IMR-90 (cell line): ENCODE measurements around the gene ZNF451.

Experiments
- CEBPB ChIP-seq: IDR thresholded peaks from 2 replicates; pipeline ENCODE4 v1.6.1; 2012; ENCODE audit warnings: low read depth, low read length, improper control_type of control experiment
- CTCF ChIP-seq: conservative IDR thresholded peaks from 2 replicates; pipeline ENCODE4 v1.5.1; 2012; ENCODE audit warnings: mild to moderate bottlenecking, low read depth, low read length, improper control_type of control experiment
- ELK1 ChIP-seq: fragments of 150-350 bp; IDR thresholded peaks from 2 replicates; pipeline ENCODE4 v1.6.1; 2016; ENCODE audit warnings: low read depth, mild to moderate bottlenecking, low read length, moderate library complexity, borderline replicate concordance
- MAZ ChIP-seq: IDR thresholded peaks from 2 replicates; pipeline ENCODE4 v1.6.1; 2012; ENCODE audit warnings: low read depth, mild to moderate bottlenecking, low read length, improper control_type of control experiment, moderate library complexity, borderline replicate concordance
- MXI1 ChIP-seq: IDR thresholded peaks from 2 replicates; pipeline ENCODE4 v1.6.1; 2012; ENCODE audit warnings: low read depth, mild to moderate bottlenecking, low read length, moderate library complexity, borderline replicate concordance
- NFE2L2 ChIP-seq: fragments of 150-350 bp; IDR thresholded peaks from 2 replicates; pipeline ENCODE4 v1.6.1; 2016; ENCODE audit warnings: low read depth, mild to moderate bottlenecking, low read length
- POLR2A ChIP-seq: IDR thresholded peaks from 2 replicates; pipeline ENCODE4 v1.6.1; 2012; ENCODE audit warnings: mild to moderate bottlenecking, low read depth, low read length
- RAD21 ChIP-seq: IDR thresholded peaks from 2 replicates; pipeline ENCODE4 v1.6.1; 2012; ENCODE audit warnings: low read length, improper control_type of control experiment
- SMC3 ChIP-seq: fragments of 150-350 bp; IDR thresholded peaks from 2 replicates; pipeline ENCODE4 v1.6.1; 2016; ENCODE audit warnings: low read depth, mild to moderate bottlenecking, antibody characterized with exemption, low read length, moderate library complexity
- USF2 ChIP-seq: fragments of 150-350 bp; IDR thresholded peaks from 2 replicates; pipeline ENCODE4 v1.6.1; 2017; ENCODE audit warnings: mild to moderate bottlenecking, antibody characterized with exemption, low read length, low read depth

- TF ChIP-seq USF2 (no peak), CTCF (no peak), POLR2A (no peak), MAZ (no peak), RAD21 (no peak), NFE2L2 (no peak), MXI1 (no peak), ELK1 (no peak), SMC3 (no peak), CEBPB (no peak)
These were observed 11.3 kb upstream of the ZNF451 start for GRCh38 chr6:57078531-57079207.
